ENCODE data around the gene DMC1.

DMC1 gene

GRCh38 chr22:38566726-38567504, 3.1 kb downstream of the DMC1 start:
- no peak for DNase-seq

GRCh38 chr22:38565441-38565840, 4.5 kb downstream of the DMC1 start:
- DNase-seq = no peak

- no peak for DNase-seq
These were observed 5.3 kb downstream of the DMC1 start for GRCh38 chr22:38564669-38565068.

GRCh38 chr22:38554281-38554680, 15.7 kb downstream of the DMC1 start:
- no peak for DNase-seq

GRCh38 chr22:38549101-38549894, 20.7 kb downstream of the DMC1 start:
- DNase-seq = no peak

GRCh38 chr22:38540701-38541100, 29.3 kb downstream of the DMC1 start:
- DNase-seq = no peak

- DNase-seq = no peak
These were observed 38.6 kb downstream of the DMC1 start for GRCh38 chr22:38531251-38531938.

GRCh38 chr22:38524429-38524828, 45.6 kb downstream of the DMC1 start:
- DNase-seq = no peak

- no peak for DNase-seq
These were observed 46.5 kb downstream of the DMC1 start for GRCh38 chr22:38523479-38523878.

GRCh38 chr22:38523029-38523428, 47.0 kb downstream of the DMC1 start:
- no peak for DNase-seq

- DNase-seq = no peak
These were observed 50.3 kb downstream of the DMC1 start for GRCh38 chr22:38519453-38520250.

- no peak for DNase-seq
These were observed 51.4 kb downstream of the DMC1 start for GRCh38 chr22:38518620-38519019.

- peak; percentile 8 to 51 (median 29) for DNase-seq
These were observed 56.9 kb downstream of the DMC1 start for GRCh38 chr22:38513063-38513462.

GRCh38 chr22:38510416-38510970, 59.5 kb downstream of the DMC1 start:
- no peak for DNase-seq

- peak; percentile 92 to 98 (median 94) for DNase-seq
These were observed 63.6 kb downstream of the DMC1 start, which contains the start of gene DDX17 for GRCh38 chr22:38506118-38506962. Gene DDX17, minus strand, starts transcription at chr22:38506311.

- DNase-seq = peak in 5 of 6 experiments; percentile 32 to 67 (median 65)
These were observed 64.4 kb downstream of the DMC1 start for GRCh38 chr22:38505541-38506117.

- peak in 5 of 6 experiments; percentile 16 to 67 (median 40) for DNase-seq
These were observed 65.0 kb downstream of the DMC1 start for GRCh38 chr22:38504731-38505540.

- no peak for DNase-seq
These were observed 67.0 kb downstream of the DMC1 start for GRCh38 chr22:38503021-38503420.

- DNase-seq = no peak
These were observed 67.9 kb downstream of the DMC1 start for GRCh38 chr22:38501797-38502672.
